Adrenal gland (tissue), 12 donors: ENCODE measurements around the gene ZNF416. TPM values are rescaled to one million over a fixed set of nuclear protein-coding genes. Genes with fewer than 3 reads are reported as not detected.

Experiments used
- DNase-seq, 7 donors: peaks; one replicate each; pipeline ENCODE4 v3.0.0-alpha.2; 2019 to 2020
- H3K27ac ChIP-seq, 5 donors: fragments of 200-600 bp; sonication (generic) in 4 of 5; 1 replicate in 3 of 5; 2 replicates in 2 of 5; pipeline versions ENCODE4 v1.5.1 to v1.8.0; 2016 to 2020; ENCODE audit warnings: mild to moderate bottlenecking in 1 of 5
- H3K27me3 ChIP-seq: fragments of 200-600 bp; 2 replicates; pipeline ENCODE4 v1.8.0; 2021
- H3K36me3 ChIP-seq, 2 donors: fragments of 200-600 bp; replicated peaks in 1 of 2; 1 replicate in 1 of 2; 2 replicates in 1 of 2; pipeline versions ENCODE4 v1.5.1 to v1.8.0; 2018 to 2022
- H3K4me1 ChIP-seq, 2 donors: fragments of 200-600 bp; replicated peaks in 1 of 2; 1 replicate in 1 of 2; 2 replicates in 1 of 2; pipeline versions ENCODE4 v1.5.1 to v1.8.0; 2018 to 2021
- H3K4me3 ChIP-seq, 4 donors: fragments of 200-600 bp; sonication (generic) in 3 of 4; one replicate each; pipeline ENCODE4 v1.5.1; 2016 to 2018
- H3K9me3 ChIP-seq, 3 donors: fragments of 200-600 bp; sonication (generic) in 1 of 3; replicated peaks in 1 of 3; 1 replicate in 2 of 3; 2 replicates in 1 of 3; pipeline versions ENCODE4 v1.5.1 to v1.8.0; 2016 to 2021
- CTCF ChIP-seq, 6 experiments: fragments of 450-650 bp in 4 of 6; fragments of 200-600 bp in 2 of 6; sonication (generic) in 1 of 6; IDR thresholded peaks; 1 replicate in 5 of 6; 2 replicates in 1 of 6; pipeline versions ENCODE4 v1.5.1 to v1.8.0; 2016 to 2021; ENCODE audit warnings: antibody characterized with exemption in 6 of 6, mild to moderate bottlenecking in 2 of 6, moderate library complexity in 1 of 6
- POLR2A ChIP-seq, 2 donors: fragments of 450-650 bp; IDR thresholded peaks; one replicate each; pipeline ENCODE4 v1.6.1; 2017; ENCODE audit warnings: antibody characterized with exemption in 2 of 2, mild to moderate bottlenecking in 2 of 2, moderate library complexity in 1 of 2
- WGBS, 4 donors: extraction: QIAGEN DNeasy Blood & Tissue Kit in 2 of 4; methylation state at CpG; one replicate each; pipeline versions ENCODE4 v1.1.5 to v1.1.7; 2013 to 2017; 5-methylcytosine and 5-hydroxymethylcytosine counted together
- intact Hi-C, 2 donors: fragments of 100-400 bp; cut with DNase I; formaldehyde crosslinking; loops; one replicate each; pipeline versions ENCODE4 v1.14.1 to v1.15.0; 2022 to 2023
- polyA plus RNA-seq, 3 donors: library from polyadenylated mRNA; stranded (reverse); fragments of 200-250 nt in 2 of 3; fragments of 350-450 nt in 1 of 3; fragmentation: Illumina TruSeq in 1 of 3; extraction: RNeasy Lipid Tissue Mini Kit (QIAGEN cat#74804) in 1 of 3; gene quantifications; one replicate each; pipeline ENCODE4 v1.2.3, GENCODE V29; 2013 to 2014
- total RNA-seq, 9 donors: library from RNA; depleted of rRNA in 4 of 9; stranded (reverse); fragments of >200 nt in 4 of 9; fragments of 120-200 nt in 1 of 9; fragmentation: NEBNext Ultra II Directional in 1 of 9; extraction: Animal tissue kit (Norgen Biotek cat#: 25700) in 1 of 9; gene quantifications; one replicate each; pipeline versions ENCODE4 v1.1.0 to v1.2.4, GENCODE V29; 2013 to 2023
- donor health status: healthy with polysubstance abuse.
- donor health status: Bipolar disorder and iron deficiency.
- donor health status: DM: yes; HTN: yes; CAD: no.
- donor health status: DM: no; HTN: no; CAD: no.
- donor health status: DM: no; HTN: no; CAD: no.
- donor health status: DM: yes; HTN: yes; CAD: no.

ZNF416 gene
- total and polyA plus RNA-seq, 12 donors = 1.9 to 7.9 (median 5.3) TPM

- H3K4me3 ChIP-seq = peak overlapping the region; percentile 29 to 96 (median 68)
- H3K27me3 ChIP-seq = no peaks in the 10 kb centered on the region
- intact Hi-C loops = no loop called here
- DNase-seq = peak in 6 of 7 donors; percentile 19 to 57 (median 30)
- H3K4me1 ChIP-seq = peaks cover 4 to 16% of the 10 kb centered on the region in 2 donors
- WGBS, 4 donors = 0 to 1% (median 0%) methylated on average over 19 to 22 of the region's 22 CpGs
- H3K36me3 ChIP-seq = peaks cover 0 to 19% of the 10 kb centered on the region in 2 donors
- no peaks in the 10 kb centered on the region for H3K9me3 ChIP-seq
- peak overlapping the region in 4 of 5 donors; percentile 12 to 75 (median 58) for H3K27ac ChIP-seq
- no peak for TF ChIP-seq CTCF (IDR thresholded peaks at IDR 0.05)
- no peak for TF ChIP-seq POLR2A (IDR thresholded peaks at IDR 0.05)
Observed at GRCh38 chr19:57559008-57559403, 19.7 kb downstream of the ZNF416 start.

GRCh38 chr19:57558525-57558924, 20.2 kb downstream of the ZNF416 start:
- H3K4me1 ChIP-seq = peaks cover 4 to 16% of the 10 kb centered on the region in 2 donors
- no peaks in the 10 kb centered on the region for H3K27me3 ChIP-seq
- DNase-seq = no peak
- no peaks in the 10 kb centered on the region for H3K9me3 ChIP-seq
- TF ChIP-seq CTCF (IDR thresholded peaks at IDR 0.05) = no peak
- no peak for TF ChIP-seq POLR2A (IDR thresholded peaks at IDR 0.05)
- 20 to 34% (median 27%) methylated on average over 6 of the region's 6 CpGs for WGBS, 4 donors
- peak overlapping the region in 1 of 5 donors; percentile 75 for H3K27ac ChIP-seq
- intact Hi-C loops = no loop called here
- H3K36me3 ChIP-seq = peaks cover 0 to 22% of the 10 kb centered on the region in 2 donors
- H3K4me3 ChIP-seq = peak overlapping the region in 3 of 4 donors; percentile 29 to 96 (median 87)

- H3K4me1 ChIP-seq = peaks cover 4 to 16% of the 10 kb centered on the region in 2 donors
- H3K27ac ChIP-seq = no peak overlapping the region
- no peaks in the 10 kb centered on the region for H3K9me3 ChIP-seq
- 84 to 89% (median 86%) methylated on average over 5 of the region's 5 CpGs for WGBS, 4 donors
- H3K4me3 ChIP-seq = no peak overlapping the region
- H3K36me3 ChIP-seq = peaks cover 0 to 22% of the 10 kb centered on the region in 2 donors
- no peak for DNase-seq
- intact Hi-C loops = no loop called here
- no peaks in the 10 kb centered on the region for H3K27me3 ChIP-seq
- TF ChIP-seq POLR2A (IDR thresholded peaks at IDR 0.05) (no peak), CTCF (IDR thresholded peaks at IDR 0.05) (no peak)
Observed at GRCh38 chr19:57557659-57558058, 21.1 kb downstream of the ZNF416 start.

- no peak overlapping the region for H3K4me3 ChIP-seq
- WGBS, 4 donors = 92 to 100% (median 96%) methylated on average over 1 to 2 of the region's 2 CpGs
Observed at GRCh38 chr19:57552432-57552831, 26.3 kb downstream of the ZNF416 start.

More at GRCh38 chr19:57552432-57552831, 26.3 kb downstream of the ZNF416 start:
- intact Hi-C loops = no loop called here
- no peak for DNase-seq
- H3K27ac ChIP-seq = no peak overlapping the region
- H3K4me1 ChIP-seq = no peaks in the 10 kb centered on the region
- peaks cover 4 to 59% of the 10 kb centered on the region in 2 donors for H3K36me3 ChIP-seq
- TF ChIP-seq POLR2A (IDR thresholded peaks at IDR 0.05) (no peak), CTCF (IDR thresholded peaks at IDR 0.05) (no peak)
- H3K9me3 ChIP-seq = peaks cover under 1 to 31% (median 9%) of the 10 kb centered on the region in 3 donors
- H3K27me3 ChIP-seq = no peaks in the 10 kb centered on the region
